Astrocyte (in vitro differentiated cells and primary cell): ENCODE measurements around the gene CACNA1C.

Source experiments
- EZH2 ChIP-seq: IDR thresholded peaks from 2 replicates; pipeline ENCODE4 v1.6.1; 2012; ENCODE audit warnings: mild to moderate bottlenecking, low read length, inconsistent platforms; ENCODE audit not compliant: insufficient read depth
- TF ChIP-seq, protein P1 (sequence below): IDR thresholded peaks from 2 replicates; pipeline ENCODE4 v1.5.1; 2011; ENCODE audit warnings: low read depth, mild to moderate bottlenecking, inconsistent platforms, low read length, moderate library complexity; ENCODE audit not compliant: insufficient read depth

DNA sequence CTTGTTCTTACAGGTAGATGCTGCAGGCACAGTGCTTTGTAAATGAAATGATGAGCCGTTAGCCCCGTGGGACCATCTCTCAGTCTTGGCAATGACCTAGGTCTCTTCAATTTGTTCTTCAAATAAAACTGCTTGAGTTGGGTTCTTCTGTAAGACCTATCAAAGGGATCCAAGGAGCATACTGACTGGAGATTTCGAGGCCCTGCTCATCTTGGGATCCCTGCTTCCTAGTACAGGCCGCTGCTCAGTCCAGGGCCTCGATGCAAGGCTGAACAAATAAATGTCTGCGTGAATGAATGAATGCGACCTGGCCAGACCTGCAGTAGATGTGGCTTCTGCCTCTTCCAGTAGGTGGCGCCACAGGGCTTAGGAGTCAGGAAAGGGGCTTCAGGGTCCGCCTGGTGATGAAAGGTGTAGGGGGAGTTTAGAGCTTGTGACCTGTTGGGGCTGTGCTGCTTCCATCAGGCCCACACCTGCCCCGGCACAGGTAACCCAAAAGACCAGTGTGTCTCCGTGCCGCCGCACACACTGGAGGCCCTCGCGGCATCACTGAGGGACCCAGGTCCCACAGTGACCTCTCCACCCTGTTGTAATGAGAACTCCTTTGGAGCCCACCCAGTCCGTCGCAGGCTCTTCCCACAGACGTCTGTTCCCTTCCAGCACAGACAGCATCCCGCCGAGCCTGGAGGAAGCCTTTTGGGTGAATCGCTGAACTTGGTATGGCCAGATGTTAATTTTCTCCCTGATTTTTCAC lies 4.4 kb downstream of the CACNA1C start:
- TF ChIP-seq, protein P1, sequence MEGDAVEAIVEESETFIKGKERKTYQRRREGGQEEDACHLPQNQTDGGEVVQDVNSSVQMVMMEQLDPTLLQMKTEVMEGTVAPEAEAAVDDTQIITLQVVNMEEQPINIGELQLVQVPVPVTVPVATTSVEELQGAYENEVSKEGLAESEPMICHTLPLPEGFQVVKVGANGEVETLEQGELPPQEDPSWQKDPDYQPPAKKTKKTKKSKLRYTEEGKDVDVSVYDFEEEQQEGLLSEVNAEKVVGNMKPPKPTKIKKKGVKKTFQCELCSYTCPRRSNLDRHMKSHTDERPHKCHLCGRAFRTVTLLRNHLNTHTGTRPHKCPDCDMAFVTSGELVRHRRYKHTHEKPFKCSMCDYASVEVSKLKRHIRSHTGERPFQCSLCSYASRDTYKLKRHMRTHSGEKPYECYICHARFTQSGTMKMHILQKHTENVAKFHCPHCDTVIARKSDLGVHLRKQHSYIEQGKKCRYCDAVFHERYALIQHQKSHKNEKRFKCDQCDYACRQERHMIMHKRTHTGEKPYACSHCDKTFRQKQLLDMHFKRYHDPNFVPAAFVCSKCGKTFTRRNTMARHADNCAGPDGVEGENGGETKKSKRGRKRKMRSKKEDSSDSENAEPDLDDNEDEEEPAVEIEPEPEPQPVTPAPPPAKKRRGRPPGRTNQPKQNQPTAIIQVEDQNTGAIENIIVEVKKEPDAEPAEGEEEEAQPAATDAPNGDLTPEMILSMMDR = peak; percentile 73
- TF ChIP-seq EZH2 = no peak
